ENCODE measurements around the gene XXYLT1. TPM values are rescaled to one million over a fixed set of nuclear protein-coding genes. Genes with fewer than 3 reads are reported as not detected.

XXYLT1 gene
- polyA plus RNA-seq, 1 donor (not counting 4 experiments of a cell fraction or from before 2014, with no cell fraction given): 11.1 TPM

- H3K79me2 ChIP-seq (ENCODE audit: control insufficient read depth, insufficient read depth, low read length): peaks cover 2% of the 10 kb centered on the region
- TF ChIP-seq CTCF (optimal IDR thresholded peaks at IDR 0.05 in 1 of 3, IDR thresholded peaks at IDR 0.05 in 1 of 3, conservative IDR thresholded peaks at IDR 0.05 in 1 of 3; ENCODE audit: extremely low read depth in 1 of 3, insufficient read depth in 2 of 3, low read length in 3 of 3) (no peak), EZH2 (IDR thresholded peaks at IDR 0.05; ENCODE audit: low read length) (no peak)
- no peaks in the 10 kb centered on the region for H3K36me3 ChIP-seq (ENCODE audit: control insufficient read depth in 2 of 2, extremely low read depth in 1 of 2, insufficient read depth in 2 of 2, low read length in 2 of 2)
- DNase-seq (ENCODE audit: low read depth, low spot score) (no peak), FAIRE-seq (no peak)
- H2AFZ ChIP-seq (ENCODE audit: control insufficient read depth, low read length): no peak overlapping the region
- peaks cover 5% of the 10 kb centered on the region for H3K4me1 ChIP-seq (ENCODE audit: control insufficient read depth, extremely low read depth, insufficient read depth, low read length)
- H3K4me3 ChIP-seq (ENCODE audit: control insufficient read depth in 2 of 3, extremely low read depth in 1 of 3, insufficient read depth in 2 of 3, low read depth in 1 of 3, low read length in 3 of 3): no peak overlapping the region
- dilution Hi-C loops (cut with MboI; ENCODE audit: extremely low pct_ligation_motif_present, low sequenced_read_pairs): no loop called here
- H3K9me3 ChIP-seq (ENCODE audit: control insufficient read depth, low read depth, low read length): no peaks in the 10 kb centered on the region
- no peak overlapping the region for H3K9ac ChIP-seq (ENCODE audit: control insufficient read depth, extremely low read depth, insufficient read depth, low read length)
- no peaks in the 10 kb centered on the region for H3K27me3 ChIP-seq (ENCODE audit: control insufficient read depth, extremely low read depth, insufficient read depth, low read length)
- H3K4me2 ChIP-seq (ENCODE audit: control insufficient read depth, extremely low read depth, insufficient read depth, low read depth, low read length): no peak overlapping the region
- no peaks in the 10 kb centered on the region for H4K20me1 ChIP-seq (ENCODE audit: control insufficient read depth, extremely low read depth, insufficient read depth, low read length)
- H3K9me1 ChIP-seq (ENCODE audit: control insufficient read depth, extremely low read depth, insufficient read depth, low read length): no peaks in the 10 kb centered on the region
- no peak overlapping the region for H3K27ac ChIP-seq (ENCODE audit: control insufficient read depth, insufficient read depth, low read length)
Measured at GRCh38 chr3:195214381-195214780, 56.6 kb downstream of the XXYLT1 start.

DNA sequence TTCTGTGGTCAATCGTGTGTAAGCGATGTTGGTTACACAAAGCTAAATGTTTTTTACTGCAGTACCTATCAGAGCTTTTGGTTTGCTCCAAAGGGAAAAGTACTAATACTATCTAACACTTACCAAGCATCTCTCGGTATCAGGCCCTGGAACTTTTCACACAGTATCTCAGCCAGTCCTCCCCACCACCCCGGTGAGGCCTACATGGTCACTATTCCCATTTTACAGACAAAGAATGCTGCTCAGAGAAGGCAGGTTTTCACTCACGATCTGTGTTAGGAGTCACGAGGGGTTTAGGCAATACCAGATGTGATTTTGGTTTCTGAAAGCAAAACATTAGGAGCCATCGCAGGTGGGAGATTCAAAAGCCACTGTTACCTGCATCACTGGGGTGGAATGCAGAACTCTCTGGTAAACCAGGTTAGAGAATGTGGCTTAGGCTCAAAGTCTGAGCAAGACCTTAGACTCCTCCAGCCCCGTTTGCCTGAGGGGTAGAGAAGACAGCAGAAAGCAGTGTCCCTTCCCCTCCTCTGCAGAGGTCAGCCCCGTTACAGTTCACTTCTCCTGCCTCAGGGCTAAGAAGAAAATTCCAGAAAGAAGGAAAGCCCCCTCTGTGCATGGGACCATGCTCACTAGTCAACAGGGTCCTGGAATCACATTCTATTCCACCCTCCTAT, 57.2 kb downstream of the XXYLT1 start:
- Histone ChIP-seq H3K79me2 (ENCODE audit: control insufficient read depth, insufficient read depth, low read length) (peaks cover 2% of the 10 kb centered on the region), H2AFZ (ENCODE audit: control insufficient read depth, low read length) (no peak overlapping the region), H3K4me3 (ENCODE audit: control insufficient read depth in 2 of 3, extremely low read depth in 1 of 3, insufficient read depth in 2 of 3, low read depth in 1 of 3, low read length in 3 of 3) (no peak overlapping the region), H3K9ac (ENCODE audit: control insufficient read depth, extremely low read depth, insufficient read depth, low read length) (no peak overlapping the region), H4K20me1 (ENCODE audit: control insufficient read depth, extremely low read depth, insufficient read depth, low read length) (no peaks in the 10 kb centered on the region), H3K27me3 (ENCODE audit: control insufficient read depth, extremely low read depth, insufficient read depth, low read length) (no peaks in the 10 kb centered on the region), H3K4me1 (ENCODE audit: control insufficient read depth, extremely low read depth, insufficient read depth, low read length) (peaks cover 5% of the 10 kb centered on the region), H3K9me1 (ENCODE audit: control insufficient read depth, extremely low read depth, insufficient read depth, low read length) (no peaks in the 10 kb centered on the region), H3K27ac (ENCODE audit: control insufficient read depth, insufficient read depth, low read length) (no peak overlapping the region), H3K36me3 (ENCODE audit: control insufficient read depth in 2 of 2, extremely low read depth in 1 of 2, insufficient read depth in 2 of 2, low read length in 2 of 2) (no peaks in the 10 kb centered on the region), H3K9me3 (ENCODE audit: control insufficient read depth, low read depth, low read length) (no peaks in the 10 kb centered on the region), H3K4me2 (ENCODE audit: control insufficient read depth, extremely low read depth, insufficient read depth, low read depth, low read length) (no peak overlapping the region)
- TF ChIP-seq EZH2 (IDR thresholded peaks at IDR 0.05; ENCODE audit: low read length) (no peak), CTCF (optimal IDR thresholded peaks at IDR 0.05 in 1 of 3, IDR thresholded peaks at IDR 0.05 in 1 of 3, conservative IDR thresholded peaks at IDR 0.05 in 1 of 3; ENCODE audit: extremely low read depth in 1 of 3, insufficient read depth in 2 of 3, low read length in 3 of 3) (no peak)
- dilution Hi-C loops (cut with MboI; ENCODE audit: extremely low pct_ligation_motif_present, low sequenced_read_pairs): no loop called here
- FAIRE-seq: no peak
- no peak for DNase-seq (ENCODE audit: low read depth, low spot score)
